ENCODE measurements around the gene AZU1.
"Not testable (repeated sequence)": the region's sequence is repeated elsewhere in the genome, so short reads cannot be mapped to it uniquely, and the experiment has no call there.

AZU1 gene

GRCh38 chr19:875265-875879 lies 47.7 kb downstream of the AZU1 start:
- DNase-seq, result no peak

- DNase-seq, result no peak
Observed at GRCh38 chr19:876089-876488, 48.5 kb downstream of the AZU1 start.

DNA sequence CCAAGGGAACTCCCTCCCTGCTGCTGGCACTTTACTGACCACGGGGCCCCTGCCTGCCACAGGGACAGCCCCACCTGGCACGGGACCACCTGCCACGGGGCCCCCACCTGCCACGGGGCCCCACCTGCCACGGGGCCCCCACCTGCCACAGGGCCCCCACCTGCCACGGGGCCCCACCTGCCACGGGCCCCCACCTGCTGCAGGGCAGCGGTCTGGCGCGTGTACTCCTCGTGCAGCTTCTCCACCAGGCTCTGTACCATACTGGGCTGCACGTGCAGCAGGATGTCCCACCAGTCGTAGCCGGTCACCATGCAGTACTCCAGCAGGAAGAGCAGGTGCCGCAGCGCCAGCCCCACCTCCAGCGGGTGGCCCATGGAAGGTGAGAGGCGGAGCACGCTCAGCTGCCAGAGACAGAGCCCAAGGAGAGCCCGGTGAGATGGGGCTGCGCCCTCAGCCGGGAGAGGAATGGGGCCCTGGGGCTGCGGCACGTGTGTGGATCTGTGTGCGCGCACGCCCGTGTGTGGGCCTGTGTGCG lies 49.2 kb downstream of the AZU1 start:
- no peak for DNase-seq

DNA sequence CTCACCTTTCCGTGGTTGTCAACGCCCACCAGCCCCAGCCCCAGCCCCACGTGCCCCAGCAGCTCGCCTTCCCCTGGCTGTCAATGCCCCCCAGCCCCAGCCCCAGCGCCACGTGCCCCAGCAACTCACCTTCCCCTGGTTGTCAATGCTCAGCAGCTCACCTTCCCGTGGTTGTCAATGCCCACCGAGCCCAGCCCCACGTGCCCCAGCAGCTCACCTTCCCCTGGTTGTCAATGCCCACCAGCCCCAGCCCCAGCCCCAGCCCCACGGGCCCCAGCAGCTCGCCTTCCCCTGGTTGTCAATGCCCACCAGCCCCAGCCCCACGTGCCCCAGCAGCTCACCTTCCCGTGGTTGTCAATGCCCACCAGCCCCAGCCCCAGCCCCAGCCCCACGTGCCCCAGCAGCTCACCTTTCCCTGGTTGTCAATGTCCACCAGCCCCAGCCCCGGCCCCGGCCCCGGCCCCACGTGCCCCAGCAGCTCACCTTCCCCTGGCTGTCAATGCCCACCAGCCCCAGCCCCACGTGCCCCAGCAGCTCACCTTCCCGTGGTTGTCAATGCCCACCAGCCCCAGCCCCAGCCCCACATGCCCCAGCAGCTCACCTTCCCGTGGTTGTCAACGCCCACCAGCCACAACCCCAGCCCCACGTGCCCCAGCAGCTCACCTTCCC lies 50.5 kb downstream of the AZU1 start:
- not testable (repeated sequence) for DNase-seq

DNA sequence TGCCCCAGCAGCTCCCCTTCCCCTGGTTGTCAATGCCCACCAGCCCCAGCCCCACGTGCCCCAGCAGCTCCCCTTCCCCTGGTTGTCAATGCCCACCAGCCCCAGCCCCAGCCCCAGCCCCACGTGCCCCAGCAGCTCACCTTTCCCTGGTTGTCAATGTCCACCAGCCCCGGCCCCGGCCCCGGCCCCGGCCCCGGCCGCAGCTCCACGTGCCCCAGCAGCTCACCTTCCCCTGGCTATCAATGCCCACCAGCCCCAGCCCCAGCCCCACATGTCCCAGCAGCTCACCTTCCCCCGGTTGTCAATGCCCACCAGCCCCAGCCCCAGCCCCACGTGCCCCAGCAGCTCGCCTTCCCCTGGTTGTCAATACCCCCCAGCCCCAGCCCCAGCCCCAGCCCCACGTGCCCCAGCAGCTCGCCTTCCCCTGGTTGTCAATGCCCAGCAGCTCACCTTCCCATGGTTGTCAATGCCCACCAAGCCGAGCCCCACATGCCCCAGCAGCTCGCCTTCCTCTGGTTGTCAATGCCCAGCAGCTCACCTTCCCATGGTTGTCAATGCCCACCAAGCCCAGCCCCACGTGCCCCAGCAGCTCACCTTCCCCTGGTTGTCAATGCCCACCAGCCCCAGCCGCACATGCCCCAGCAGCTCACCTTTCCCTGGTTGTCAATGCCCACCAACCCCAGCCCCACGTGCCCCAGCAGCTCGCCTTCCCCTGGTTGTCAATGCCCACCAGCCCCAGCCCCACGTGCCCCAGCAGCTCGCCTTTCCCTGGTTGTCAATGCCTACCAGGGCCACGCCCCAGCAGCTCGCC lies 51.3 kb downstream of the AZU1 start:
- not testable (repeated sequence) for DNase-seq

DNA sequence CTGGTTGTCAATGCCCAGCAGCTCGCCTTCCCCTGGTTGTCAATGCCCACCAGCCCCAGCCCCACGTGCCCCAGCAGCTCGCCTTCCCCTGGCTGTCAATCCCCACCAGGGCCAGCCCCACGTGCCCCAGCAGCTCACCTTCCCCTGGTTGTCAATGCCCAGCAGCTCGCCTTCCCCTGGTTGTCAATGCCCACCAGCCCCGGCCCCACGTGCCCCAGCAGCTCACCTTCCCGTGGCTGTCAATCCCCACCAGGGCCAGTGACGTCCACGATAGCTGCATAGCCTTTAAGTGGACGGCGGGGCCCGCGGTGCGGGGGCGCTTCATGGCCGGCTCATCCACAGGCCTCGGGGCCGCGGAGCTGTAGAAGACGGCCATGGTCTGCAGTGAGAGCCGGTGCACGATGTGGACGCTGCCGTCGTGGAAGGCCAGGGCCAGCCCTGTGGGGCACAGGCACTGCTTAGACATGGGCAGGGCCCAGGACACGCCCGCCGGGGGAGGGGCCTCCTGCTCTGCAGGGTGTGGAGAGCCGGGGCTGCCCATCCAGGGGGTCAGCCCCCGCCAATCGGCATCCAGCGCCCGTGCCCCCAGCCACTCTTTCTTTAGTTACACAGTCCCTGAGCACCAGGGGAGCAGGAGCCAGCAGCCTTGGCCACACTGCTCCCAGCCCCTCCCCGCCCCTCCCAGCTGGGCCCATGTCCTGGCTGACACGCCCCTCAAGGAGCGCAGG lies 52.2 kb downstream of the AZU1 start:
- no peak for DNase-seq
